Measurements from ENCODE around the gene NR3C2.
"Not testable (repeated sequence)": the region's sequence is repeated elsewhere in the genome, so short reads cannot be mapped to it uniquely, and the experiment has no call there.

NR3C2 gene

DNA sequence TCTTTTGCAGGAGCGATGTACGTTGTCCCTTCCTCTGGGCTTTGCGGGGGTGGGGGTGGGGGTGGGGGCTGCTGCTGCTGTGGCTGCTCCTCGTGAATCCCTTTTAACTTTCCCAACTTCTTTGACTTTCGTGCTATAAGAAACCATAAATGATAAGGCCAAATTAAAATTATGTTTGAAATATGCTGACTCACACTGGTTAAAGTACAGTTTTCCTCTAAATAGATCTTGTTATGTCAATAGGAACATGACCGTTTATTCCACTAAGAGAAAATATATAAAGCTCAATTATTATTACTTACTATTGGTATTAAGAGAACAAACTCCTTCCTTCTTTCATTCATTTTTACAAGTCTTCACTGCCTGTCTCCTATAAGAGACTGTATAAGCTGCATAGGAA lies 287.4 kb downstream of the NR3C2 start:
- DNase-seq: no peak

DNA sequence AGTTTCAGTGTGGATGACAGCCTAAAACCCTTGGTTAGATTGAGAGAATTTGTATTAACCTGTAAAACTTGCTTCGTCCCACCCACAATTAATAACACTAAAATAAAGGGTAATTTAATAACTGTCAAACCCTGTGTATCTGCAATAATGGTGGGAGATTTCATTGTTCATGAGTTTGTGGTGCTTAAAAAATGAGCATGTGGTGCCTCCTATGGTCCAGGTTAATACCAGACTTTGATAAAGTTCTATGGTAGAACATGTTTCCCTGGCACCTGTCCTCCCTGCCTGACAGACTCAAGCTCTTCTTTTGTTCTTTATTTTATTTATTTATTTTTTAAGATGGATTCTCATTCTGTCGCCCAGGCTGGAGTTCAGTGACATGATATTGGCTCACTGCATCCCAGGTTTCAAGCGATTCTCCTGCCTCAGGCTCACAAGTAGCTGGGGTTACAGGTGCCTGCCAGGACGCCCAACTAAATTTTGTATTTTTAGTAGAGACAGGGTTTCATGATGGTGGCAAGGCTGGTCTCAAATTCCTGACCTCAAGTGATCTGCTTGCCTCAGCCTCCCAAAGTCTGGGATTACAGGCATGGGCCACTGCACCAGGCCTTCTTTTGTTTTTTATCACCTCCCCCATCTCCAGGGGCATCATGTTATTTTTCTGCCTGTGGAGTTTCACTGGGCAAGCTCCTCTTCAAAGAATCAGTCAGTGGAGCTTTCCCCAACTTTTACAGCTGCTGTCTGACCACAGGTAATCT lies 289.2 kb downstream of the NR3C2 start:
- DNase-seq: no peak

DNA sequence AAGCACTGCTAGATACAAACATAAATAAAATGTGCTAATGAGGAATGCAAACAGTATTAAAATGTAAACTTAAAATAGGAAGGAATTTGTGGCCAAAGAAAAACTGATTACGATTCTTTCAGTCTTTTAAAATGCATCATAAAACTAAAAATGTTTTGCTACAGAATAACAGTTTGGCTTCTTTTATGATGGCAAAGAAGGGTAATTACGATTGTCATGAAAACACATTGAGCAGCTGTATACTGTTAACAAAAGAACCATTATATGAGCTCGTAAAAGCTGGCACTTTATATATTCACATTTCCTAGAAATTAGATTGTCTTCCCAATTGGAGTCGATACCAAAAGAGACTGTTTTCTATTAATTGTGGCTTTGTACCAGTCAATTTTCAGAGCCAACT lies 290.4 kb downstream of the NR3C2 start:
- no peak for DNase-seq

DNA sequence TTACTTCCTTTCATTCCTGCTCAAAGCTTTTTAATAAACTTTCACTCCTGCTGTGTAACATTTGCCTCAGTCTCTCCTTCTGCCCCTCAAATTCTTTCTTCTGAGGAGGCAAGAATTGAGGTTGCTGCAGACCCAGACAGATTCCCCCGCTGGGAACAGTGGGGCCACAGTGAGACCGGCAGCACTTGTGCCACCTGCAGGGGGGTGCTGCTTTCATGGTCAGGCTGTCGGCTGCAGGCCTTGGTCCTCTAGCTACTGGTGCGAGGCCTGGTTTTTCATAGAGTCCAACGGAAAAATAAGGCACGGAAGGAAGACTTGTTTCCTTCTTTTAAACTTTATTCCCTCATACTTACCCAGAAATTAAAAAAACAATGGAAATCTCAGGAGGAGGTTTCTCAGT lies 296.7 kb downstream of the NR3C2 start:
- no peak for DNase-seq

DNA sequence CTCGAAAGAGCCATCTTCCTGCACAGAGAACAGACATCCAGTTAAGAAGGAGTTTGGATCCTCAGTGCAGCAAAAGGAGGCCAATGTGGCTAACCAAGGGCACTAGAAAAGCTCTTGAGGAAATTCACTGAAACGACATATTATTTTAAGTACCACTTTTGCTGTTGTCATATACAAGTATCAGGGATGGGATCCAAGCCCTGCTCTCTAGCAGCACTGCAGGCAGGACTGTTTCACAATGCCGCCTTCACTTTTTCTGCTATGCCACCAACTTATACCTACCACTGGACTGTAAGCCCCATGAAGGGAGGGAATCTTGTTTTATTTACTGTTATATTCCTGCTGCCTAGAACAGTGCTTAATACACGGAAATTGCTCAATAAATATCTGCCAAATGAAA lies 299.0 kb downstream of the NR3C2 start:
- DNase-seq: no peak

DNA sequence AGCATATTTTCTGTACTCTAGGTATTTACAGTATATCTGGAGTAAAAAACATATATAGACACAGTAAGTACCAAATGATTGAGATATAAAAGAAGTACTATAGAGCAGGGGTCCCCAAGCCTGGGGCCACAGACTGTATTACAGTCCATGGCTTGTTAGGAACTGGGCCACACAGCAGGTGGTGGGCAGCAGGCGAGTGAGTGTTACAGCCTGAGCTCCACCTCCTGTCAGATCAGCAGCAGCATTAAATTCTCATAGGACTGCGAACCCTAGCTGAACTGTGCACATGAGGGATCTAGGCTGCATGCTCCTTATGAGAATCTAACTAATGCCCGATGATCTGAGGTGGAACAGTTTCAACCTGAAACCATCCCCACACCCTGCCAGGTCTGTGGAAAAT lies 300.7 kb downstream of the NR3C2 start:
- no peak for DNase-seq

DNA sequence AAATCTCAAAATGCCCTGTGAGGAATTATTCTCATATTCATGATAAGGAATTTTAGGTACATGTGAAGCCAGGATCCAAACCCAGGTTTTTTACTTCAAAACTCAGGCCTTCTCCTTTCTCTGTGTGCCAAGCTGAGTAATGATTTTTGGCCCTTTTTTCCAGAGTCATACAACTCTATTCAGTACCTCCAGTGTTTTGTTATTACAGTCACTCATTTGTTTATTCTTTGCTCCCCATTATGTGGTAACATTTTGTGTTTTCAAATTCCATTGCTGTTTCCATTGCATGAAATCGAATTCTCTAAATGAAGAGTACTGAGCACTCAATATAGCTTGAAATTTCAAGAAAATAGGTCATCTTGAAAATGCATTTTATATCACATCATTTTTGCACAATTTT lies 315.4 kb downstream of the NR3C2 start:
- DNase-seq: no peak

DNA sequence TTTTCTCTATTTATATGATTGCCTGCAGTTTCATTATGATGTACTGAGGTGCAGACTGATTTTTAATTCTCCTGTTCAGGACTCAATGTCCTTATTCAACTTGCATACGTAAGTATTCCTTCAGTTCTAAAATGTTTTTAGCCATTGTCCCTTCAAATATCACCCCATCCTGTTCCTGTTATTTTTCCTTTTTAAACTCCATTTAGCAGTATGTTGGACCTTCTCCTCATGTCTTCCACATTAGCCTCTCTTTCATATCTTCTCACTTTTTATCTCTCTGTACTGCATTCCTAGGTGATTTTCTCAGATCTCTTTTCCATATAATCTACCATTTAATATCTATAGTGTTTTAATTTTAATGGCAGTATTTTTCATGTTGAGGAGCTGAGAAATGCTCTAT lies 317.7 kb downstream of the NR3C2 start:
- DNase-seq: no peak

DNA sequence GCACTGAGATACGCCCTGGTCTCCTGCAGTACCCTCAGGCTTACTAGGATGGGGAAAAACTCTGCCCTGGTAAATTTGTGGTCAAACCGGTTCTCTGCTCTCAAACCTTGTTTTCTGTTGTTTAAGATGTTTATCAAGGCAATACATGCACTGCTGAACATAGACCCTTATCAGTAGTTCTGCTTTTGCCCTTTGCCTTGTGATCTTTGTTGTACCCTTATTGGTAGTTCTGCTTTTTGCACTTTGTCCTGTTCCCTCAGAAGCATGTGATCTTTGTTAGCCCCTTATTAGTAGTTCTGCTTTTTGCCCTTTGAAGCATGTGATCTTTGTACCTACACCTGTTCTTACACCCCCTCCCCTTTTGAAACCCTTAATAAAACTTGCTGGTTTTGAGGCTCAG lies 319.1 kb downstream of the NR3C2 start:
- DNase-seq: not testable (repeated sequence)

DNA sequence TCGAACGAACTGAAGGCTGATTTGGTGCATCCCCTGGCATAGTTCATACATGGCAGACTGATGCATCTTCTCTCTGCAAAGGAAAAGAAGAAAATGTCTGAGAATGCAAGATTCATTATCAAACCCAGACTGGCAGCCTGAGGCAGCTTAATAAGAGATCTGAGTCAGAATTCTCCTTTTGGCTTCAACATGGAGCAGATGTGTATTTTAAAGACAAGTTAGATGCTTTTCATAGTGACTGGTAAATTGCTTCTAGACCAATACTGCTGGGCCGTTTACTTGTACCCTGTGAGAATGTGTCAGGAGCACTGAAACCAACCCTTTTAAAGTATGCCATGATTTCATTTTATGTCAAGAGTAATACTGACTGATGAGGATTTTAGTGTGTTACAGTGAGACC lies 322.0 kb downstream of the NR3C2 start:
- DNase-seq: no peak

DNA sequence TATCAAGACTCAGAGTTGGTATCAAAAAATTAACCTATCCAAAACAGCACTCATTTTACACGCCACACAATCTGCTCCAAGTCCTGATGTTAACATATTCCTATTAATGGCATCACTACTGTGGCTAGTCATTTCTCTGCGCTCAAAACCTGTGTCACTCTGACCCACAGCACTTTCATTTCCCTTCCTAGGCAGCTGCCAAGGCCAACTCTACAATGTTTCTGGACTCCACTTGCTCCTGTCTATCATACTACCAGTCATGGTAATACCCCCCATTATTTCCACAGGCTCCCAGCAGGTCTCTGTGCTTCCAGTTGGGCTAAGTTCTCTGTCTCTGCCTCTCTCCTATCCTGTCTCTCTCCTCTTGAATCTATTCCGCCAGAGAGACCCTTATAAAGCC lies 323.6 kb downstream of the NR3C2 start:
- no peak for DNase-seq

DNA sequence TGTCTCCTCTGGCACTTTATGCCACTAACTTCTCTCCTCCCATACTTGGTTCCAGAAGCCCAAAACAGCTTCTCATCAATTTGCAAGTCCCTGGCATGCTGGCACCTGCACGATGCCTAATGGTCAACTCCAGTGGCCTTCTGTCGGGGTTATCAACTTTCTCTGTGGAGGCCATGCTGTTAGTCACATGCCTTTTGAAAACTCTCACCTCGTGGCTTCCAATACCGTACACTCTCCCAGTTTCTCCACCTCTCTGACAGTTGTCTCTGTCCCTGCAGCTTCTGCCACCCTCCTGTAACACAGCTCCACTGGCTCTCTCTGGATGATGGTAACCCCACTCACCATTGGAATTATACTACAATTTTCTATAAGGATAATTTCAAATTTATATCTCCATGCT lies 324.0 kb downstream of the NR3C2 start:
- no peak for DNase-seq

DNA sequence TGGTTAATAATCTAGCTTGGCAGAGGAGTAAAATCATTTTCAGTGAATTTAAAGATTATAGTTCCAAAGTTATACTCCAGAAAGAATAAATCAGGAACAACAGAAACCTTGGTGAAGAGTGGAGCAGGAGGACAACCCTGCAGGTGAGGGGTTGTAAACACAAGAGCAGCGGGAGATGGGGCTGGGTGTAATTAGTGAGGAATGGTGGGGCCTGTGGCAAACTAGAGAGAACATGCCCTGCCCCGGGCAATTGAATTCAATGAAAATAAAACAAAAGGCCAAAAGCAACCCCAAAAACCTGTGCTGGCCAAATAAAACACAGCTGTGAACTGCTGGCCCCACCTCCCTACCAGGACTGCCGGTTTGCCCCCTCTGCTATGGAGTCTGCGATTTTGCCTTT lies 325.2 kb downstream of the NR3C2 start:
- no peak for DNase-seq

DNA sequence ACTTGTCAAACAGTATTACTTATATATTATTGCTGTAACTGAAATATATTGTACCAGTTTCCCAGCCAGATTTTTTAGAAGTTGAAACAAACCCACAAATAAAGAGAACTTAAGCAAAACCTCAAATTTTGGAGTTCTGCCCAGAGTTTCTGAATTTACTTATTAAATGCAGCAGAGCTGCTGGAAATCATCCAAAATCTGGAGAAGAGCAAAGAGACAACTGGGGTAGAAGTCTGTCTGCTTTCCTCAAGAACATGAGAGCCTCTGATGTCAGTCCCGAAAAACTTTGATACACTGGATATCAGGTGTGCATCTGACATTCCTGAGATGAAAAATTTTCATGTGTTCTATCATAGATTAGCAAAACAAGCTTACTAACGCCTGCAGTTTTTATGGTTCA lies 325.9 kb downstream of the NR3C2 start:
- DNase-seq: no peak

DNA sequence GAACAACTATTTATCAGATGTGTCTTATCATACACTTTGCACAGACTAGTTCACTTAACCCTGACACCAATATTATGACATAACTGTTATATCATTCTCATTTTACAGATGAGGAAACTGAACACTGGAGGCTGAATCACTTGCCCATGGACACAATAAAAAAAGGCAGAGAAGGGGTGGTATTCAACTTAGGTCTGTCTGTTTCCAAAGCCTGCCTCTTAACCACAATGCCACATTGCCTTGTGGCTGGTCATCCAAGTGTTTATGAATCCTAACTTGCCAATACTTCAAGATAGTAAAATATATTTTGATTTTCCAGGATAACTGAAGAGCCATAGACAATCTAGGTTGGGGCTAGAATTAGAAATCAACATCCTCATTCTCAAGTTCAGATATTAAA lies 327.8 kb downstream of the NR3C2 start:
- DNase-seq: no peak

DNA sequence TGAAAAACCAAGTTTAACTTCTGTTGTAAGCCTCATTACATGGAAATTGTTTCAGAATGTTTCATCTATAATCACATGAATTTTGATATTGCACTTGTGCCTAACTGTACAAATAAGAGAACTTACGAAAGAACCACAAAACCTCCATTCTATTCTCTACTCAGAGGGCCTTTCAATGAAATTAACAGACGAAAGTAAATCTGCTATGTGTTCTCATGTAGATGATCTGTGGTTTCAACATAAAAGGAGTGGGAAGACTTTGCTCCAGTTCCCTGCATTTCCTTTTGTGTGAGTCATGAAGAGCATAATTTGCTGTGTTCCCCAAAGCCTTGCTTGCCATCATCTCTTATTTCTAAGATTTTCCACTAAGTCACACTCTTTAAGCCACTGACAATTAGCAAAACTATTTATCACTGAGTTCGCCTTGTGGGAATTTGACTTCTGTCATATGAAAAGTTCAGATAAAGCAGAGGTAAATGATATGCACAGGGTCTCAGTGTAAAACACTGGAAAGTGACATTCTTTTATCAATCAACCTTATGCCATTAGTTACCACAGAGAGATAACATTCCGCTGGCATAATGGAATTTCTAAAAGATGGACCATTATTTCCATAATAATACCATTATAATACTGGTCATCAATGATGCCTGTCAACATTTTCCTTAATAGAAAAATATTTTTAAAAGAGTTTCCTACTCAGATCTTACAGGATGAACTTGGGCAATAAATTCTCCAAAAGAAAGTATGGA lies 329.8 kb downstream of the NR3C2 start:
- no peak for DNase-seq

DNA sequence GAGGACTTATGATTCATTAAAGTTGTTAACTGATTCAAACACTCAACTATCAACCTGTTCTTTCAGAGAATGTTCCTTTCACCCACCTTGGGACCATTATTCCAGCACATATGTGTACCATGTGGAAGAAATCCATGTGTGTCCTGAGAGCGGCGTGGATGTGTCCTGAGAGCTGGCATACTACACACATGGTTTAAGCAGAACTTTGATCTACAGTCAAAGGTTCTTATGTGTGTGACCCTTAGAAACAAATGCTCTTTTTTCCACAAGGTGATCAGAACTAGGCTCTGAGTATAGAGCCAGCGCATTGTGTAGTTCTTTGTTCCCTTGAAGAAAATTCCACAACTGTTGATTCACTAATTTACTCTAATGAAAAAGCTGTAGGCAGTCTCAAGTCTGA lies 332.0 kb downstream of the NR3C2 start:
- DNase-seq: no peak

DNA sequence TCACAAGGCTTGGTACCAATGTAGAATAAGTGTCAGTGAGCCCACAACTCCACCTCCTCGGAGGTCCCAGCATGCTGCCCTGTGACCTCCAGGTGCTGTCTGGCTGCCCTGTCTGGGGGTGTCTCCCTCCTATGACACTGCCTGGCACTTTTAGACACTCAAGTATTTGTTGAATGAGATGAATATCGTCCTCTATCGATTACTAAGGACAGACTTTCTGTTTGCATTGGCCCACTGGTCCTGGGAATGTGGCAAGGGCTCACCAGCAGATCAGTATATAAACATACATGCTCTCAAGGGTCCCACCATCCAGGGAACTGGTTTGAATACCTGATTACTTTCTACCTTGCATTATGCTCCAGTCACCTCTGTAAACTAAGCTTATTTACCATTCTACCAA lies 333.0 kb downstream of the NR3C2 start:
- DNase-seq: no peak

DNA sequence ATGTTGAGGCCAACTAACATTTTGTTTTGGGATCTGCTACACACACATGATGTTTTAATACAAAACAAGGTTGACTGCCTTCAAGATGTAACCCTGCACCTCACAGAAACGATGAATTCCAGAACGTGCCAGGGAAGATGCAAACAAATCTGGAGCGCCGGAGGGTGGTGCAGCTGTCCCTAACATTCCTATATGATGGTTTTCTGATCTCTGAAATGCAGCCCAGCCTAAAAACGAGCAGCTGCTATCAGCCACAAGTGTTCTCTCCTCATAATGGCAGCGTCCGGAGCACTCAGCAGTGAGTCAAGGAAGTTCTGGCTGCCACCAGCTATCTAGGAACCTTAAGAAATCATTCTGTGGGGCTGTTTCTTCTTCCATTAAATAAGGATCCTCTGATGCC lies 333.4 kb downstream of the NR3C2 start:
- no peak for DNase-seq

DNA sequence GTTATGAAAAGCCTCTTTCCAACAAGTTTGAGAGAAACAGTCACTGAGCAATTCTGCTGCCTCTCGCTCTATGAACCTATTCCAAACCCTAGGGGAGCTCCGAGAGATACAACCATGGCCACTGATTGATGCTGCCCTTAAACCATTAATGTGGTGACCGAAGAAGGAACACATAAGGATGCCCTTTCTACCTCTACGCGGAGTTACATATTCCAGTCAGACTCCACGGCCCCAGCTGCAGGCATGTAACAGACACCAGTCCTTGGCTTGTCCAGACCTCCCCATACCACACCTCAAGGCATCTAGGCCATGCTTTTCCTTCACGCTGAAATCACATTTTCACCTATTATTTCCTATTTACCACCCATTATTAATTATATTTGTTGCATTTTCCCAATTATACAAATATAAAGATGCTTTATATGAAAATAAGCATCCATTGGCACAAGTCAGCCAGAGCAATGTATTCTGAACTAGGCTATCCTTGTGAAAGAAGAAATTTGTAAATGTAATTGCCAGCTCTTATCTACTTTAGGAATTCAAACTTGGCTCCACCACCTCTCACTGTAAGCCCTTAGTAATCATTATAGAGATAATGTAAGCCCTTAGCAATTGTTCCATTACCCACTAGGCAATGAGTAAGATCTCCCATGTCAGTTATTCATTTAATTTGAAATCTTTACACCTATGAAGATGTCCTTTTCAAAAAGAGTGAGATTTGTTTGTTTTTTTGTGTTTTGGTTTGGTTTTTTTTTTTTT lies 338.4 kb downstream of the NR3C2 start:
- no peak for DNase-seq

DNA sequence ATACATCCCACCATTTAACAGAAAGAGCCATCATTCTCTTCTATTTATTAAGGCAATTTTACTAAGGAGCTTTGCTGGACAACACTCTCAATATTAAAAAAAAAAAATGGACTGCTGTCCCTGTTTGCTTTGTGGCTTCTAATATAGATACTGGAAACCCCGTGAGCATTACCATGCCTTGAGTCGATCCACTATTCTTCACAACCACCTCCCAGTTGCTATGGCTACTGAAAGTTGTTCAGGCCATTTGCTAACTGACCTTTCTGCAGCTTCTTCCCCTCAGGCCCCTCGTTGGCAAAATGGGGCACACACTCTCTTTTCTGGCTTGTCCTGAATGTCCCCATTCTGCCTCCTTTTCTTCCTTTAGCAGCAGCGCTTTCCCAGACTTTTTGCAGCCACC lies 340.4 kb downstream of the NR3C2 start:
- DNase-seq: no peak

DNA sequence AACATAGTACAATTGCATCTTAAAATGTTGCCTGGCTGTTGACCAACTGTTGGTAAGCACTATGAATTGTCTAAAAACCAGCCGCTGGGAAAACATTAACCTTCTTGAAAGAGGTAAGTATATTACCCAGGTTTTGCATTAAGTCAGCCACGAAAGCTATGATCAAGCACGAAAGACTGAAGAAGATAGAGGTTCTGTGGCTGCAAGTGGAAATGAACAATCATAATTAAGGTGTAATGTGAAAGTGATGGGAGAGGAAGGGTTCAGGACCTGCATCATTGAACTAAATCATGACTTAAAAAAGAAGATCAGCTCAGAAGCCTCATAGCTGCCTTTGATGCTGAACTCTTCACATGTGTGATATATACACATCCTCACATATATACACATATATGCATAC lies 341.0 kb downstream of the NR3C2 start:
- DNase-seq: no peak

DNA sequence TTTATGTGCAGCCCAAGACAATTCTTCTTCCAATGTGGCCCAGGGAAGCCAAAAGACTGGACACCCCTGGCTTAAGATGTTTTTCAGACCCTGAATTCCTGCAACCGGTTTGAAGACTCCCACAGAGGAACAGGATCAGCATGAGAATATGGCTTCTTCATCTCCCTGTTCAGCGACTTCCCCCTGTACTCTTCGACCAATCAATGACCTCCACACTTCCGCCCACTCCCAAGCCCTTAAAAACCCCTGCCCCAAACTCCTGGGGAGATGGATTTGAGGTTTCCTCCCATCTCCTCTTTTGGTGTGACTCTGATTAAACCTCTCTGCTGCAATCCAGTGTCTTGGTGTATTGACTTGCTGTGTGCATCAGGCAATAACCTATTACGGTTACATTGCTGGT lies 344.4 kb downstream of the NR3C2 start:
- DNase-seq: no peak

DNA sequence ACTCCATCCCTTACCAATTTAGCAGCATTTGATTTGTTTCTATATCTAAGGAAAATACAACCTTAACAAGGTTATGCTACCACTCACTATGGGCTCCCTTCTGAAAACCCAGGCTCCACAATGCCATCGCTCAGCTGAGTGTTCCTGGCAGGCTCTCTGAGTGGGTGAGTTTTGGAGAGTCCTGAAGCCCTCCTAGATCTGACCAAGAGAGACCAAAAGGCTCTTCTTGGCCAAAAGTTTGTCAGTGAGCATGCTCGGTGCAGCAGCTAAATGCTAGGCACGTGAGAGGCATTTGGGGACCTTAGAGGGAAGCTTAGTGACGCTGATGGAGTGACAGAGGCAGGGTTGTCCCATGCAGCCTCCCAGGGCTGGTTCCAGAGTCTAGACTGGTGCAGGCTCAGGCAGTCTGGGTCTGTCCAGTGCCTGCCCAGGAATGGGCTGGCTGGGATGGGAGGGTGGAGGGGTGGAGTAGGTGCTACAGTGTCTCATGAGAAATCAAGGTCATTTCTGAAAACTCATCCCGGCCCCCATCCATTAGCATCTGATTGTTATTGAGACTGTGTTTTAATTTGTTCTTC lies 346.8 kb downstream of the NR3C2 start:
- DNase-seq: no peak

Data from stimulated activated CD4-positive, alpha-beta T cell treated with anti-CD3 and anti-CD28 coated beads, Interleukin-4, amount 100 ng/mL, for 24 hours (primary cell).